Measurements from ENCODE around the gene LTBP4. TPM values are rescaled to one million over a fixed set of nuclear protein-coding genes. Genes with fewer than 3 reads are reported as not detected.
"Not testable (repeated sequence)": the region's sequence is repeated elsewhere in the genome, so short reads cannot be mapped to it uniquely, and the experiment has no call there.

LTBP4 gene
- polyA plus RNA-seq, 1 of the 3 experiments (the other 2 are of a cell fraction): 24.8 TPM

GRCh38 chr19:40650749-40651305 is 49.7 kb downstream of the LTBP4 start:
- Histone ChIP-seq H3K9ac (no peak overlapping the region), H3K27ac (ENCODE audit: low read depth in 2 of 2, low read length in 1 of 2) (no peak overlapping the region), H3K4me1 (ENCODE audit: control insufficient read depth in 1 of 2, insufficient read depth in 2 of 2, low read depth in 1 of 2, low read length in 1 of 2) (peaks cover 0 to under 1% of the 10 kb centered on the region in 2 experiments; a peak in 1 of 4 replicates), H4K20me1 (ENCODE audit: insufficient read depth) (no peaks in the 10 kb centered on the region), H3K27me3 (ENCODE audit: insufficient read depth) (no peaks in the 10 kb centered on the region), H3K36me3 (replicated peaks in 1 of 2; ENCODE audit: control insufficient read depth in 1 of 2, insufficient read depth in 2 of 2, low read length in 1 of 2) (no peaks in the 10 kb centered on the region), H3K4me3 (ENCODE audit: low read depth in 2 of 2, low read length in 1 of 2) (no peak overlapping the region), H3K79me2 (ENCODE audit: insufficient read depth) (no peaks in the 10 kb centered on the region), H2AFZ (ENCODE audit: low read depth) (no peak overlapping the region), H3K9me3 (no peaks in the 10 kb centered on the region), H3F3A (replicated peaks; ENCODE audit: insufficient read depth) (peaks cover 11% of the 10 kb centered on the region), H3K9me2 (no peaks in the 10 kb centered on the region), H3K4me2 (no peak overlapping the region)
- ChIA-PET POLR2A (no interaction called here), CTCF (interaction anchor here (1.3 to 5.2 kb wide), 3 partner anchors 12 to 40 kb away, joined by 3 to 31 read pairs (median 20); no protein-coding TSS in a partner anchor)
- DNase-seq: no peak
- WGBS (ENCODE audit: low lambda C conversion rate): 88% methylated on average over 8 of the region's 8 CpGs
- no peak for TF ChIP-seq FOSL2 (IDR thresholded peaks at IDR 0.05; ENCODE audit: borderline replicate concordance, low read depth)
- TF ChIP-seq JUND (IDR thresholded peaks at IDR 0.05): no peak
- TF ChIP-seq RCOR1 (IDR thresholded peaks at IDR 0.05; ENCODE audit: low read length): no peak
- TF ChIP-seq YY1 (IDR thresholded peaks at IDR 0.05; ENCODE audit: low read depth): no peak
- no peak for TF ChIP-seq TAF1 (IDR thresholded peaks at IDR 0.05; ENCODE audit: borderline replicate concordance, low read depth, low read length)
- TF ChIP-seq NRF1 (IDR thresholded peaks at IDR 0.05; ENCODE audit: low read depth, low read length): no peak
- TF ChIP-seq SIN3A (IDR thresholded peaks at IDR 0.05; ENCODE audit: borderline replicate concordance, low read depth, low read length): no peak
- no peak for TF ChIP-seq PBX3 (IDR thresholded peaks at IDR 0.05)
- no peak for TF ChIP-seq TEAD4 (IDR thresholded peaks at IDR 0.05; ENCODE audit: borderline replicate concordance, insufficient read depth)
- no peak for TF ChIP-seq FOXM1 (IDR thresholded peaks at IDR 0.05; ENCODE audit: low read depth)
- TF ChIP-seq ELF1 (IDR thresholded peaks at IDR 0.05): no peak
- no peak for TF ChIP-seq REST (IDR thresholded peaks at IDR 0.05; ENCODE audit: low read depth, low read length)
- no peak for TF ChIP-seq TCF12 (IDR thresholded peaks at IDR 0.05)
- no peak for TF ChIP-seq MXI1 (IDR thresholded peaks at IDR 0.05; ENCODE audit: low read depth, low read length)
- no peak for TF ChIP-seq MAX (IDR thresholded peaks at IDR 0.05; ENCODE audit: low read depth)
- TF ChIP-seq IRF3 (IDR thresholded peaks at IDR 0.05; ENCODE audit: low read depth, low read length): no peak

- CTCF ChIA-PET: interaction anchor here (2.2 to 5.2 kb wide), 2 partner anchors 11 to 18 kb away, joined by 20 to 31 read pairs; no protein-coding TSS in a partner anchor
- POLR2A ChIA-PET; H4K20me1 ChIP-seq (ENCODE audit: insufficient read depth); H3K4me3 ChIP-seq (ENCODE audit: low read depth in 2 of 2, low read length in 1 of 2); H3K4me2 ChIP-seq; H3K9ac ChIP-seq; H3K79me2 ChIP-seq (ENCODE audit: insufficient read depth); H3K27ac ChIP-seq (ENCODE audit: low read depth in 2 of 2, low read length in 1 of 2); DNase-seq; H2AFZ ChIP-seq (ENCODE audit: low read depth); H3K27me3 ChIP-seq (ENCODE audit: insufficient read depth); H3F3A ChIP-seq (replicated peaks; ENCODE audit: insufficient read depth); H3K9me3 ChIP-seq; H3K9me2 ChIP-seq; H3K36me3 ChIP-seq (replicated peaks in 1 of 2; ENCODE audit: control insufficient read depth in 1 of 2, insufficient read depth in 2 of 2, low read length in 1 of 2); H3K4me1 ChIP-seq (ENCODE audit: control insufficient read depth in 1 of 2, insufficient read depth in 2 of 2, low read depth in 1 of 2, low read length in 1 of 2): not testable (repeated sequence)
- 81% methylated on average over 10 of the region's 11 CpGs for WGBS (ENCODE audit: low lambda C conversion rate)
Measured at GRCh38 chr19:40652303-40652702, 51.1 kb downstream of the LTBP4 start.

- H3K9me2 ChIP-seq; H3K9ac ChIP-seq; H3K4me1 ChIP-seq (ENCODE audit: control insufficient read depth in 1 of 2, insufficient read depth in 2 of 2, low read depth in 1 of 2, low read length in 1 of 2); H3K4me3 ChIP-seq (ENCODE audit: low read depth in 2 of 2, low read length in 1 of 2); POLR2A ChIA-PET; H4K20me1 ChIP-seq (ENCODE audit: insufficient read depth); H3K9me3 ChIP-seq; DNase-seq; H2AFZ ChIP-seq (ENCODE audit: low read depth); H3K4me2 ChIP-seq; H3K79me2 ChIP-seq (ENCODE audit: insufficient read depth); H3F3A ChIP-seq (replicated peaks; ENCODE audit: insufficient read depth); H3K27ac ChIP-seq (ENCODE audit: low read depth in 2 of 2, low read length in 1 of 2); H3K36me3 ChIP-seq (replicated peaks in 1 of 2; ENCODE audit: control insufficient read depth in 1 of 2, insufficient read depth in 2 of 2, low read length in 1 of 2); H3K27me3 ChIP-seq (ENCODE audit: insufficient read depth): not testable (repeated sequence)
- CTCF ChIA-PET: interaction anchor here (1.6 kb wide), 1 partner anchor 21 kb away, joined by 8 read pairs; no protein-coding TSS in a partner anchor
- WGBS (ENCODE audit: low lambda C conversion rate): 79% methylated on average over 7 of the region's 7 CpGs
Measured at GRCh38 chr19:40655684-40656083, 54.5 kb downstream of the LTBP4 start.
